NCI-H2107 treated with DMSO at 0.1 percent for 48 hours (cell line): ENCODE results near the gene KAZN.
A peak's percentile ranks its signal among the peaks of the same experiment; 100 is the strongest.

Source experiments
- DNase-seq: peaks from one replicate; lab custom pipeline; 2025; ENCODE audit not compliant: unreplicated experiment; lab: John Stamatoyannopoulos, UW

Gene KAZN

DNA sequence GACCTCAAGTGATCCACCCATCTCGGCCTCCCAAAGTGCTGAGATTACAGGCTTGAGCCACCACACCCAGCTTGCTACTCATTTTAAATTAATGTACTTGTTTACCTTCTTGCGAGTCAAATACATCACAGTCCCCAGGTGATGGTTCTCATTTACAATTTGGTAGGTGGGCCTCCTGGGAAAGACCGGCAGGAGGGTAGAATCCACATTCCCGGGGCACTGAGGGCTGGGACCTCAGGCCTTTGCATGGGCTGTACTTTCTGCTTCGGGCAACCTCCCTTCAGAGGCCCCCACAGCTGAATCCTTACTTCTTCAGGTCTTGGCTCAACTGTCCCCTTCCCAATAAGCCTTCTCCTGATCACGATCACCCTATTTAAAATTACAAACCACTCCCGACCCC lies 165.5 kb downstream of the KAZN start:
- no peak for DNase-seq

- DNase-seq = no peak
Observed at GRCh38 chr1:14765773-14766172, 167.3 kb downstream of the KAZN start.

DNA sequence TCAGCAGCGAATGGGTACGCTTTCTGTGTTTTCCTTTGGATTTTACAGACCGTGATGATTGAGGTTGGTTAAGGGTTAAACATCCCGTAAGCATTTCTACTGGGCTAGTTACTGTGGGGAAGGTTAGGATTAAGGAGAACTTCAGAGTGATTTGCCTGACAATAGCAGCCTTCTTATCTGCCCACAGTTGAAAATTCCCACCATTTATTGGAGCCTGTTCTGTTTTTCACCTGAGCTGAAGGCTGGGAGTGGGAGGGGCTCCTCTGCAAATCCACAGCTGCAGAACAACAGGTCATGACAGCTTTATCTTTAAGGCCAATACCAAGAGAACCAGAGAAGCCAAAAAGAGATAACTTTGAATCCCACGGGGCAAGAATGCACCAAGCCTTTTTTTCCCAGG lies 168.6 kb downstream of the KAZN start:
- no peak for DNase-seq

DNA sequence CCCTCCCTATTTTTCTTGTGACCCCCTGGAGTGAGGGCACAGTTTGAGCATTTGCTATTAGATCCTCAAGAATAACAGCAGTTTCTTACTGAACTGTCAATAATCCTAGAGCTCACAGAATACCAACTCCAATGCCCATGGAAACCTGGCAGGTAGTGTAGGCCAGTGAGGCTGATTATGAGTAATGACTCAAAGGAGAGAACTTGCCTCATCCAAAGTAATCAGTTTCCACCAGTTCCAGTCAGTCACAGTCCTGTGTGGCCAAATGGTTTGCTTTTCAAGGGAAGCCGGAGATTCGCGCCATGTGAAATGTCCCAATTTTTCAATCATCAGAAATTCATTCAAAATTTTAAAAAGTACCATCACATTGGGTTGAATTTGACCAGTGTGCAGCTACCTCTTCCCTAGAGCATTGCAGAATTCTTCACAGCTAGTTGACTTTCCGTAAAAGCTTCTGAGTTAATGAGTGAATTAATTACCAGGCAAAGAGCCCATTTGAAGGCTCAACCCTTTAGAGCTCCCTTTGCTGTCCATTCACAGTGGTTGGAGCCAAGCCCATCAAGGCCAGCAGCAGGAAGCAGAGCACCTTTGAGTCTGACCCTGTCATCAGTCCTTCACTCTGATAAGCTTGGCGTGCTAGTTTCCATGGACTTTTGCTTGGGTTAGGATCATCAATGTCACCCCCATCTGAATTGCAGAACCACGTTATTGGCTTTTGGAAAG lies 170.3 kb downstream of the KAZN start:
- DNase-seq = no peak

- DNase-seq = no peak
Observed at GRCh38 chr1:14769486-14770274, 171.2 kb downstream of the KAZN start.

DNA sequence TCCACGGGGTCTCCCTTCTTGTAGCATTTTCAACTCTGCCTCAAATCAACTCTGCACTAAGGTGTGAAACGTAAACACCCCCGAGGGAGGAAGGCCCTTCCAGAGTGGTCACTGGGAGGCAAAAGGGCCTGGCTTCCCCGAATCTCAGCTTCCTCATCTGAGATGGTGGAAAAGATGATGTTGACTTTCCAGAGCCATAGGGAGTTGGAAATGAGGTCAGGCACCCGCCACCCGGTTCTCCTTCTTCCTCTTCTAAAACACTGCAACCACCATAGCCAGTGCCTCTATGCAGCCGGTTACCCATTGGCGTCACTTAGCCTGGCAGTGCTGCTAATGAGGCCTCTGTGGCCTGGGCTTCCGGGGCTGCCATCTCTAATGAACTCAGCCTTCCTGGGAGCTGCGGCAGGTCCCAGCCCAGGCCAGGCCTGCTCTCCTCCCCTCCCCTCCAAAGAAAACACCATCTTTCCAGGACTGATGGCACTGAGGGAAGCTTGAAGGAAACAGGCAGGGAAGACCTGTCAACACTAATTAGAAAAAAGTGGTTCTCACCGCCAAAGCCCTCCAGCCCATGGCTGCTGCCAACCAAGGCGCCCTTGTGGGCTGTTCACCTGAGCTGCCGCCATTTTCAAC lies 175.0 kb downstream of the KAZN start:
- no peak for DNase-seq

- no peak for DNase-seq
Observed at GRCh38 chr1:14774225-14774624, 175.7 kb downstream of the KAZN start.

- DNase-seq = no peak
Observed at GRCh38 chr1:14774988-14775387, 176.5 kb downstream of the KAZN start.

DNA sequence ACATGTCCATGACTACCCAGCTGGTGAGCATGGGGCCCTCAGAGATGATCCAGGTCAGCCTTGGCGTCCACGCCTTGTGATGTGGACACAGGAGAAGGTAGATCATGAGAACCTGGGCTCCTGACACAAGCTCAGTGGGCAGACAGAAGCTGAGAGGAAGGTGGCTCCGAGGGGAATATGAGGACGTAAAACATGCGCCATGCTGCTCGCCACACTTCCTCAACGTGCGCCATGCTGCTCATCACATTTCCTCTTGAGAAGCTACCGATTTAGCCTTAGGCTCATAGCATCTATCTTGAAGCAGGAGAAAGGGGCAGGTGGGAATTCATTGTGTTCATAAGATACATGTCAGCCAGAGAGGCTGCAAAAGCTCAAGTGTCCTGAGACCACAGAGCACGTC lies 176.9 kb downstream of the KAZN start:
- no peak for DNase-seq

DNA sequence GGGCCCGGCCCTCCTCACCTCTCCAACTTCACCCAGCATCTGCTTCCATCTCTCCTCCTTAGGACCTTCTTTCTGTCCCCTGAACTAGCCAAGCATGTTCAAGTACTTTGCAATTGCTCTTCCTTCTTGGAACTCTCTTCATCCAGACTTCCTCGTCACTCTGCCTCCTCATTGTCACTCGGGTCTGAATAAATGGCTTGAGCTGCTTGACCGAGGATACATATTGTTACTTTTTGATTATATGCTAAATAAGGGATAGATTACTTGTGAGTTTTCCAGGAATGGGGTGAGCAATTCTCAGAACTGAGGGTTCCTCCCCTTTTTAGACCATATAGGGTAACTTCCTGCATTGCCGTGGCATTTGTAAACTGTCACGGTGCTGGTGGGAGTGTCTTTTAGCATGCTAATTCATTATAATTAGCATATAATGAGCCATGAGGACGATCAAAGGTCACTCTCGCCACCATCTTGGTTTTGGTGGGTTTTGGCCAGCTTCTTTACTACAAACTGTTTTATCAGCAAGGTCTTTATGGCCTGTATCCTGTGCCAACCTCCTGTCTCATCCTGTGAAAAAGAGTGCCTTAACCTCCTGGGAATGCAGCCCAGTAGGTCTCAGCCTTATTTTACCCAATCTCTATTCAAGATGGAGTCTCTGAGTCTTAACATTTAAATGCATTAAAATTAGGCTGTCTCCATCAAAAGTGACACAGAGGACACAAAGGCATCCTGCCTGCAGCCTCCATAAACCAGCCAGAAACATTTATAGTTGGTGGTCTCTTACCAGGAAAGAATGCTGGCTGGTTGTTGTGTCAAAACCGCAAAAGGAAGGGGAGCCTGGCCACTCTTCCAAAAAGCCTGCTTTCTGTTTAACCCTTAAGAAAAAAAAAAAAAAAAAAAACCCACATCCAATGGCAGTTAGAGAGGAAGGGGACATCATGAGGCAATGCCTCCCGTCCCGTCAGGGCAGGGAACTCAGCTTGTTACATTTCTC lies 179.3 kb downstream of the KAZN start:
- no peak for DNase-seq

DNA sequence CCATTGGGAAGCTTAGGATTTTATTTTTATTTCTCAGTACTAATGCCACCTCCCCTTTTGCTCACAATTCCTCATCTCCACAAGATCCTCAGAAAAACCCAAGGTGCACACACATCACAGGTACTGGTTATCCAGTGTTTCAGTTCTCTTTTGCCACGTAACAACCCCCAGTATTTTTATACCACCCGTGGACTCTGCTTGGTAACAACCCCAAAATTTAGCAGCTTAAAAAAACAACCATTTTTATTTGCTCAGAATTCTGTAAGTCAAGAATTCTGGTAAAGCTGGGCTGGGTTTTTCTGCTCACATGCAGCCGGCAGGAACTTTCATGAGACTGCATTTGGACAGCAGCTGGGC lies 180.0 kb downstream of the KAZN start:
- no peak for DNase-seq

- DNase-seq = peak; percentile 71
Observed at GRCh38 chr1:14778898-14779865, 180.7 kb downstream of the KAZN start.

GRCh38 chr1:14780271-14780670 lies 181.8 kb downstream of the KAZN start:
- no peak for DNase-seq

DNA sequence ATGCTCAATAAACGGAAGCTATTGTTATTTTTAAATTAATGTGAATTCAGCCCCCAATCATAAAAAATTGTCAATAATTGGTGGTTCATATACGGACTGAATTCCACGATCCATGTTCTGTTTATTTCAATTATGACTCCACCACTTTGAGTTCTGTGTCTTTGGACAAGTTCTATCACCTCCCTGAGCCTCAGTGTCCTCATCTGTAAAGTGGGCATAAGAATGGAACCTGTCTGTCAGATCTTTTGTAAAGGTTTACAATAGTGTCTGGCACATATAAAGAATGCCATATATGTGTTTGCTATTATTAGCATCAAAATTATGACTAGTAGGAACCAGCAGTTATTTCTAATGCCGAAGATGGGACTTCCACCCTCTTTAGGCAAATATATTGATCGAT lies 183.3 kb downstream of the KAZN start:
- no peak for DNase-seq

DNA sequence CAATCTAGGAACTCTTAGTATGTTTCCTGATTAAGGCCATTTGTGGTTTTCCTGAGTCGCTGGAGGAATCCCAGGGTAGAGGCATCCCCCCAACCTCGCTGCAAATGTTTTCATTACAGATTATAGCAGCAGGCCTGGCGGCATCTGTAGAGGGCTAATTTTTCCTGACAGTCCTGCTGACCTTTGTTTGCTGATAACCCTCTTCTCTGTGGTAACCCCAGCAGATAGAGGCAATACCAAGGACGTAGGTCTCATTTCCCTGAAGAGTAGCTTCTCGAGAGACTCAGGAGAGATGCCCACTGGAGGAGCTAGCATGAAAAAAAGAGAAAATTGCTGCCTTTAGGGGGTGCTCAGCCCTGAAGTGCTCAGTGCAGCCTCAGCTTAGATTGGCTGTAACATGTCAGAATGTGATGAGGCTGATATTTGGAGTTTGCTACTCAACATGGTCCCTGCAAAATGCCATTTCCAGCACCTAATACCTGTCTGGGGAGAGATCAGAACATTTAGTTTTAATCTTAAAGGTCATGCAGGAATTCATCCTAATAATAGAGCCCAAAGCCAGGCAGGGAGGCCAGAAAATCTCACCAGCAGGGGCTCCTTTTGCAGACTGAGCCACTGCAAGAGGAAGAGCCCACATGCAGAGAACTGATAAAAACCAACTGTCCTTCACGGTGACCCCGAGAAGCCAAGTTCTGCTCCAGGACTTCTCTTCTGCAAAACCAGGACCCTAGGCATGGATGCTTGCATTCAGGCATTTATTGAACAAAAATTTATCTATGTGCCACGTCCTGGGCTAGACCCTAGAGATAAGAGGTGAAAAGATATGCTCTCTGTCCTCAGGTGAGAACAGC lies 184.5 kb downstream of the KAZN start:
- no peak for DNase-seq

DNA sequence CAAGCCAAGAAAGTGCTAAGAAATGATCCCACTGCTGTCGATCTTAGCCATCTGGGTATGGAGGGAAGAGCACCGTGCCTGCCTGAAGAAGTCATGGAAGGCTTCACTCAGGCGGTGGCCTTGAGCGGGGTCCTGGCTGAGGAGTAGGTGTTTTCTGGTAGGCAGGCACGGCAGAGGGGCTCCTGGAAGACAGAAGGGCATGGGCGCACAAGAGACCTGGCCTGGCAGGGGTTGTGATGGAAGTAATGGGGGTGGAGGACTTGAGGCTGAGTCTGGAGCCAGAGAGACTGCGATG lies 185.1 kb downstream of the KAZN start:
- DNase-seq = no peak

- DNase-seq = no peak
Observed at GRCh38 chr1:14784790-14785773, 186.6 kb downstream of the KAZN start.

GRCh38 chr1:14786109-14786675 lies 187.7 kb downstream of the KAZN start:
- no peak for DNase-seq
